Choroid plexus epithelial cell (primary cell): ENCODE measurements around the gene CTNNA2.

ENCODE experiments used
- DNase-seq: peaks from one replicate; pipeline ENCODE4 v3.0.0-alpha.2; 2010; ENCODE audit warnings: low read depth
- H3K4me3 ChIP-seq: 2 replicates; pipeline ENCODE4 v1.5.1; 2011; ENCODE audit warnings: low read depth, mild to moderate bottlenecking, control low read depth, low read length, moderate library complexity
- CTCF ChIP-seq: conservative IDR thresholded peaks from 2 replicates; pipeline ENCODE4 v1.5.1; 2011; ENCODE audit warnings: low read depth, mild to moderate bottlenecking, control low read depth, inconsistent platforms, low read length, moderate library complexity

Gene CTNNA2

GRCh38 chr2:79817288-79817687, 304.4 kb downstream of the CTNNA2 start:
- no peak overlapping the region for H3K4me3 ChIP-seq
- DNase-seq = no peak
- TF ChIP-seq CTCF = no peak

GRCh38 chr2:79820281-79820680, 307.4 kb downstream of the CTNNA2 start:
- H3K4me3 ChIP-seq = no peak overlapping the region
- no peak for TF ChIP-seq CTCF
- no peak for DNase-seq

GRCh38 chr2:79822136-79822535, 309.3 kb downstream of the CTNNA2 start:
- no peak overlapping the region for H3K4me3 ChIP-seq
- TF ChIP-seq CTCF = no peak
- DNase-seq = no peak

DNA sequence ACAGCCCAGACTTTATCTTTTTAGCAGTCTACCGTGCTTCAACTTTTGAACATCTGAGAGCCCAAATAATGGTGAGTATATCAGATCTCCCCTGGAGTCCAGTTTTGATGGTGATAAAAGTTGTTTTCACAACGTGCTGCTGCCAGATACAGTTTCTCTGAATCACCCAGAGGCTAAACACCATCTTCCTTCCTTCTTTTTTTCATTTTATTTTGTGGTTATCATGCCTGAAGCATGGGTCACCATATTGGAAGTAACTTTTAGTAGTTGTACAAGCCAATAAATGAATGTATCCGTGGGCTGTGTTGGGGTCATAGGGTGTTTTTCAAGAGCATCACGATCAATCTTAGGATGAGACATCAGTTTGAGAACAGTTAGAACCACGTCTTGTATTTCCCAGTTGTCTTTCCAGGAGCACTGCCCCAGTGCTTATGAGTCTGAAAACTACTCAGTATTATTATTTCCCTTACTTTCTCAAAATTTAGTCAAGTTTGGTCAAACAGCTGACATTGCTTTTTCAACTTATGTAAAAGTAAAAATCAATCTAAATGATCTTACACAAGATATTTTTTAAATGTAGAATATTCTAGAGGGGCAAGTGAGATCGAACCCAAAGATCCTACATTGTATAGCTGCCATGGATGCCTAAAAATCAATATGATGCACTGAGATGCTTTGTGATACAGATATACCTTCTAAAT, 311.4 kb downstream of the CTNNA2 start:
- DNase-seq = no peak
- H3K4me3 ChIP-seq = no peak overlapping the region
- TF ChIP-seq CTCF = no peak

- no peak for TF ChIP-seq CTCF
- DNase-seq = no peak
- no peak overlapping the region for H3K4me3 ChIP-seq
Observed at GRCh38 chr2:79827881-79828280, 315.0 kb downstream of the CTNNA2 start.

DNA sequence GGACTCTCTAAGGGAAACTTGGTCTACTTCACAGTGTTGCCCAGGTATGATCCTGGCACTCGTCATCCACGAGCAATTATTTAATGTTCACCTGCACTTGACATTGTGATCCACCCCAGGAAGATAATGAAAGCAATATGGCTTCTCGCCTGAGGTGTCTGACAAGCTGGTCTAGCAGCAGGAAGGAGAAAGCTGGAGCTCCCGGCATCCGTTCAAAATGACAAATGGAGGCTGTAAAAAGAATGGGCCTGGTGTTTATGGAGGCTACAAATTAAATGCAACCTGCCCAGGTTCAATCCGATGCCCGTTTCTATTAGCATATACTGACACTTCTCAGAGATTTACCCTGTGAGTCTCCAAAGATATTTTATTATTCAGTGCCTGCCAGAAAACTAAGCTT, 317.6 kb downstream of the CTNNA2 start:
- H3K4me3 ChIP-seq = no peak overlapping the region
- no peak for TF ChIP-seq CTCF

DNA sequence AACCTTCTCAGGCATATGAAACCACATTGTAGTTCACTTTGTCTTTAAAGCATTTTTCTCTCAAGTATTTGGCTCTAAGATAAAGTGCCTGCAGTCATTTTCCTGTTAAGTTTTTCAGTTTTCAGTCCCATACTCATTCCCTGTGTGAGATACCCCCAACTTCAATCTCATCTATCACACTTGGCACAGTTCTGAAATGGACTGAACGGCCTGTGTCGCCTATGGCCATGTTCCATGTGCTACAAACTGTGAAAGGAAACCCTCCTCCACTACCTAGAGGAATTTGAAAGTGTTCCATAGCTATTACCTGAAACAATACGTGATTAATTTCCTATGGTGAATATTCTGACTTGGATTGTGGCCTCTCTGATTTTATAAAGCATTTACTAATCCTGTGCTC, 319.1 kb downstream of the CTNNA2 start:
- no peak for DNase-seq
- no peak for TF ChIP-seq CTCF
- no peak overlapping the region for H3K4me3 ChIP-seq

More for the DNA sequence above, 317.6 kb downstream of the CTNNA2 start:
- DNase-seq = no peak
